Mononuclear cell (primary cell): ENCODE data around the gene TCP11. TPM values are rescaled to one million over a fixed set of nuclear protein-coding genes. Genes with fewer than 3 reads are reported as not detected.

Source experiments
- H3K27me3 ChIP-seq: 2 replicates; pipeline ENCODE4 v1.6.0; 2011; ENCODE audit warnings: low read length, control low read depth; ENCODE audit not compliant: insufficient read depth
- H3K4me1 ChIP-seq: 2 replicates; pipeline ENCODE4 v1.5.1; 2011; ENCODE audit warnings: mild to moderate bottlenecking, low read length, control low read depth; ENCODE audit not compliant: insufficient read depth
- H3K4me3 ChIP-seq: 2 replicates; pipeline ENCODE4 v1.5.1; 2011; ENCODE audit warnings: mild to moderate bottlenecking, low read length, moderate library complexity
- H3K9me3 ChIP-seq: 2 replicates; pipeline ENCODE4 v1.5.1; 2011; ENCODE audit warnings: low read depth, mild to moderate bottlenecking, control low read depth, low read length
- total RNA-seq: library from RNA; depleted of rRNA; stranded (reverse); fragments of >200 nt; gene quantifications from one replicate; pipeline ENCODE4 v1.2.3, GENCODE V29; 2012

Gene TCP11
- total RNA-seq = not detected

DNA sequence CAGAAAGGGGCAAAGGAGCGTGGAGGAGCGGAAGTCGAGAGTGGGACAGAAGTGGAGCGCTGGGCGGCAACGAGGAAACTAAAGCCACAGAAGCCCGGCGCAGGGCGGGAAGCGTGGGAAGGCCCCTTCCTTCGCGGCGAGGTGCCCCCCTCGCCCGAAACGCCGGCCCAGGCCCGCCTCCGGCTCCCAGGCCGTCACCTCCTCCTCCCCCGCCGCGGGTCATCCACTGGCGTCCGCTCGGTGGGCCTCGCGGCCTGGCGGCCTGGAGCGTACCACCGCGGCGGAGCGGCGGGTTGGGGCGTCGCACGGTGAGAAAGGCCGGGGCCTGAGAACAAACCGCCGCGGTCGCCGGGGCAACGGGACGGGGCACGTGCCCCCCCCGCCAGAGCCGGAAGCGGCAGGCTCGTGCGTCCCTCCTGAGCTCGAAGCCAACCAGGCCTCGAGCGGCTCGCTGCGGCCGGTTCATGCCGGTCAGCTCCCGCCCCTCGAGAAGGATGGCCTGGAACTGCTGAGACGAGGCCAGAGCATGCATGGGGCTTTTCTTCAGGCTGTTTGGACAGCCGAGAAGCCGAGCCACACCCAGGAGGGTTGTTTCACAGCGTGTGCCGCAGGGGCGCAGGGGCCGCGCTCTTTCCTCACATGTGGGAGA lies at the start of gene TCP11:
Gene TCP11, minus strand, starts transcription at position 333 of the 649 bp plus-strand sequence. CDS start 469 bp downstream, outside the sequence.
- H3K4me3 ChIP-seq = no peak within 1 kb of the TSS
- H3K4me1 ChIP-seq = peaks cover 18% of the 10 kb centered on the region
- peaks cover 3% of the 10 kb centered on the region for H3K27me3 ChIP-seq
- H3K9me3 ChIP-seq = no peaks in the 10 kb centered on the region

GRCh38 chr6:35190306-35190705 lies 49.2 kb upstream of the TCP11 start:
- no peaks in the 10 kb centered on the region for H3K9me3 ChIP-seq

DNA sequence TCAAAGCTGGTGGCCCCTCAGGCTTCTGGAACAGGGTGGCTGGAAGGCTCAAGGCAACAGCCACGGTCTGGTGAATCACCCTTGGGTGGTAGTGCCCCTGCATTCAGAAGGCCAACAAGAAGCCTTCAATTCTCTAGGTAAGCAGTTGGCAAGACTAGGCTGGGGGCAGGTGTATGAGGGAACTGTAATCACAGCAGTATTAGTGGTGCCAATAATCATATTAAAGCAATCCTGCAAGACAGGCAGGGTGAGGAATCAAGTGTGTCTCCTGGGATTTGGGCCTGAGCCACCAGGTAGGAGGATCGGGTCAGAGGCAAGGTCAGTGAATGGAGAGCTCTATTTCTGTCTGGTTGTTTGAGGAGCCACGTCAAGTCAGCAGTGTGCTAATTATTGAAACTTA lies 47.7 kb upstream of the TCP11 start:
- H3K27me3 ChIP-seq = no peaks in the 10 kb centered on the region
- H3K4me1 ChIP-seq = no peaks in the 10 kb centered on the region
- H3K4me3 ChIP-seq = no peak overlapping the region
- H3K9me3 ChIP-seq = no peaks in the 10 kb centered on the region

More at GRCh38 chr6:35190306-35190705, 49.2 kb upstream of the TCP11 start:
- Histone ChIP-seq H3K4me1 (no peaks in the 10 kb centered on the region), H3K4me3 (no peak overlapping the region), H3K27me3 (no peaks in the 10 kb centered on the region)

DNA sequence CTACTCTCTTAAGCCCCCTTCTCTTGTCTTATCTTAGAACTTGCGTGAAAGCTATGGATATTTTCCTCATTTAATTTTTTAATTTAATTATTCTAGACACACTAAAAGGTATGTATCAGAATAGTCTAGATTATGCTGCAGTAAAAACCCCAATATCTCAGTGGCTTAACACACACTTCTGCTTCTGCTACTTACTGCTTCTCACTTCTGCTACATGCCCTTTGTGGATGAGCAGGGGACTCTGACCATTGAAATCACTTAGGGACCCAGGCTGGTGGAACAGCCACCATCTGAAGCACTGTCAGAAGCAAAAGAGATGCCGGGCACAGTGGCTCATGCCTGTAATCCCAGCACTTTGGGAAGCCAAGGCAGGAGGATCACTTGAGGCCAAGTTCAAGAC lies 45.4 kb upstream of the TCP11 start:
- Histone ChIP-seq H3K4me3 (no peak overlapping the region), H3K9me3 (no peaks in the 10 kb centered on the region), H3K27me3 (peaks cover 5% of the 10 kb centered on the region), H3K4me1 (no peaks in the 10 kb centered on the region)

DNA sequence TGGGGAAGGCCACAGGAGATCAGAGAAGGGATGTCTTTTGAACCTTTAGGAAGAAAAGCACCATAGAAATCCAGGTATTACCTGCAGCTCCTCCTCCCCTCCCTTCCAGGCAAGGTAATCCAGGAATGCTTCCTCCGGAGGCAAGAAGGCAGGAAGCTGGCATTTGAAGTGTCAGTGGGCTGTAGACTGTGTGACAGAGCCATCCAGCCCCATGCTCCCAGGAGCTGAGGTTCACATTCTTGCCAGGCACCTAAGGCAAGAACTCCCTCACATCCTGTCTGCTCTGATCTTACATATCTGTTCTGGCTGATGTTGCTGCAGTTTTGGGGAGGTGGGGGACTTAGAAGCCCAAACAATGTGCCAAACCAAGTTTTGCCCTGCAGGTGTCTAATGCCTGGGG lies 44.8 kb upstream of the TCP11 start:
- Histone ChIP-seq H3K9me3 (no peaks in the 10 kb centered on the region), H3K4me1 (no peaks in the 10 kb centered on the region), H3K4me3 (no peak overlapping the region), H3K27me3 (peaks cover 5% of the 10 kb centered on the region)

DNA sequence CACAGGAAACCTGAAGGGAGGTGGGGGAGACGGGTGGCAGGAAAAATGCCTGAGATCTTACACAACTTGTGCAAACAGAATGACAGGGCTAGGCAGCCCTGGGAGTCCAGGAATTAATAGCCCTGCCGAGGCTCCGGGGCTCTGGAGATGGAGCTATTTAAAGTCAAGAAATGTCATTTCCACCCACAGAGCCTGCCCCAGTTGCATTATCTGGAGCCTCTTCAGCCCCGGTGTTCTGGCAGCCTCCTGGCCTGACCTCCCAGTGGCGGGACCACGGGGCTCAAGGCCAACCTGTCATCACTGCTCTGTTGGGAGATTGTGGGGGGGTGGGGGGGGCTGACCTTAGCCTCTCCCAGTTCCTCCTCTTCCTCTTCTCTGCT lies 44.2 kb upstream of the TCP11 start:
- Histone ChIP-seq H3K9me3 (no peaks in the 10 kb centered on the region), H3K27me3 (peaks cover 5% of the 10 kb centered on the region), H3K4me3 (no peak overlapping the region), H3K4me1 (no peaks in the 10 kb centered on the region)

DNA sequence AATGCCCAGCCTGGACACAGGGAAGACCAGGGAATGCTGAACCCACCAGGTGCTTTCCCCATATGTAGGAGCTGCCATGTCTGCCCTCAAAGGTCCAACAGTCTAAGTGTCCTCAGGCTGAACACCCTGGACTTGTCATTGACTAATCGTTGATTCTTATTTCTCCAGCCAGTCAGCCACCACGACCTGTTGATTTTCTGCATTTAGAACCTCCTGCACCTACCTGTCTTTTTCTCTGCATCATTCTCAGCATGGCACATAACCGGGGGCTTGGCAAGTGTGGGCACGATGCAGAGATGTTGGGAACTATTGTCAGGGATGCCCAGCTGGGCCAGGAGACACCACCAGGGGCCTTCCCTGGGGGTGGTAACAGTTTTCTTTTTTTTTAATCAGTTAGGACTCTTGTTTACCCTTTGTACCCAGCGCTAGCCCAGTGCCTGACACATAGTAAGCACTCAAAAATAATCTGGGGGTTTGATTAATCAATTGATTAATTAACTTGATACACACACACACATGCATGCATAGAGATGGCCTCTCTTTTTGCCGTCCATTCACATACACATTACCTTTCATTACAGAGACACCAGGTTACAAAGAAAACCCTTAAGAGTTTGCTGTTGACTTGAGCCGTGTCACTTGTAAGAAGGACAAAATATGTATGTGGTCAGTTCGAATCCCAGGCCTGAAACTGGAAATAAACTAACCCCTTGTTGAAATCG lies 43.6 kb upstream of the TCP11 start:
- H3K27me3 ChIP-seq = peaks cover 5% of the 10 kb centered on the region
- no peak overlapping the region for H3K4me3 ChIP-seq
- no peaks in the 10 kb centered on the region for H3K9me3 ChIP-seq
- H3K4me1 ChIP-seq = no peaks in the 10 kb centered on the region

DNA sequence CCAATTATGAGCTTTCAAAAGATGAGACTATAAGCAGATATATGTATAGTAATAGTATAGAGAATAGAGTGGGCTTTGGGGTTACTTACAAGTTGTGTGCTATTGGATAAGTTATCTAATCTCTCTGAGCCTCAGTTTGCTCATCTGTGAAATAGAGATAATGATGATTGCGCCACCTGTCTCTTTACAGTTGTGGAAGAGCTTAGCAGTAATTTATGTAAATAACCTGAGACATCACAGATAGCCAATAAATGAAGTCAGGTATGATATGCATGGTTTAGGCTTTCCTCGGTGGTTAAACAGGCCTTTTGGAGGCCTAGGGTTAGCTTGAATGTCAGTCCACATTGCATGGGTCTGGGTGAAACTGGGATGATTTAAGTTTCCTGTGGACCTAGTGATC lies 42.8 kb upstream of the TCP11 start:
- H3K27me3 ChIP-seq = peaks cover 5% of the 10 kb centered on the region
- no peaks in the 10 kb centered on the region for H3K4me1 ChIP-seq
- H3K4me3 ChIP-seq = no peak overlapping the region
- no peaks in the 10 kb centered on the region for H3K9me3 ChIP-seq

- Histone ChIP-seq H3K4me3 (no peak overlapping the region), H3K27me3 (peaks cover 5% of the 10 kb centered on the region), H3K9me3 (no peaks in the 10 kb centered on the region), H3K4me1 (no peaks in the 10 kb centered on the region)
Observed at GRCh38 chr6:35183281-35183680, 42.1 kb upstream of the TCP11 start.

DNA sequence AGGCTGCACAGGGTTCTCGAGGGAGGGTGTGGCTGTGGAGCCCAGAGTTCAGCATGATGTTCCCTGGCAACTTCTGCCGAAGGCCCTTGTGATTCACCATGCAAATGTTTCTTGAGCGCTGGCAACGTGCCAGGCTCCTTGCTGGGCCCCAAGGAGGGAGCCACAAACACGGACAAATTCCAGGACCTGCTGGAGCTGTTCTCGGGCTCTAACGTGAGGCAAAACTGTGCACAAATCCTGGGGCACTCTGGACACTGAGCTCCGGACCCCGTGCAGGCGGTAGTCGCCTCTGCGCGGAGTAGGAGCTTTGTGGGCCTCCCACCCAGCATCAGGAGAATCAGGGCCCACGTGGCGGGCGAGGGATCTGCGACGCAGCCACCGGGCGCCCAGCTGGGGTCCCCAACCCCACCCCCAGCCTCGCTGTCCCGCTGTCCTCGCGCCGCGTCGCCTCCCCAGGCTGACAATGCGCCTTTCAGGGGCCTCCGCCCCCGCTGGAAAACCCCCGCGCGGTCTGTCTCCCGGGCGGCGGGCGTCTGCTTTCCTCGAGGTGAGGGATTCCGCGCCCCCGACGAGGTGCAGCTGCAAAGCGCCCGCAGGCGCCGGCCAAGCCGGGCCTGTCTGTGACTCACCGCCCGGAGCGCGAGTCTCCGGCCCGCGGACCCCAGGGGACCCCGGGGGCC lies 40.9 kb upstream of the TCP11 start:
- H3K4me3 ChIP-seq = no peak overlapping the region
- H3K9me3 ChIP-seq = no peaks in the 10 kb centered on the region
- H3K4me1 ChIP-seq = no peaks in the 10 kb centered on the region
- H3K27me3 ChIP-seq = peaks cover 5% of the 10 kb centered on the region

DNA sequence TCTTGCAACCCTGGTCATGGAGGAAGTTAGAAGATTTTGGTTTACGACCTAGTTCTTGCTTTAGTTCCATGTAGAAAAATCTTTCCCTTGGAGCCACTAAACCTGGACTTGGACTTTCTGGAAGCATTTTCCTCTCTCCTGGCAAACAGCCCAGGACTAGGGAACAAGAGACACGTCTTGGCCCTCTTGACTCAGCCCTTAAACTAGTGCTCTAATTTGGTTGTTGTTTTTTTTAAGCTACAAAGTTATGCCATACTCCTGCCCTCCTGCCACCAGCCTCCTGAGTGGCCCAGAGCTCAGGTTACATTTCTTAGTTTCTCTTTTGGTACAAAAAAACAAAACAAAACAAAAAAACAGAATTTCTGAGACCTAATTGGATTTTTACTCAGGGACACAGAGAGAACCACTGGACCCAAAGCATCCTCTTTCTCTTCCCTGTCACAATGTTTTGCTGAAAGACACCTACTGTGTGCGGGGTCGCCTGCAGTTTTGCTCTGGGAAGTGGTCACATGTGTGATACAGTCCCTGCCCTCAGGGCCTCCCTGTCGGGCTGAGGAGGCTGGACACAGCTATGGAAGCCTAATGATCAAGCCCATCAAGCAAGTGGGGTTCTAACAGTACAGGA lies 40.3 kb upstream of the TCP11 start:
- H3K4me3 ChIP-seq = no peak overlapping the region

GRCh38 chr6:35179901-35180535 lies 38.9 kb upstream of the TCP11 start:
- Histone ChIP-seq H3K27me3 (peaks cover 5% of the 10 kb centered on the region), H3K4me1 (no peaks in the 10 kb centered on the region), H3K4me3 (no peak overlapping the region), H3K9me3 (no peaks in the 10 kb centered on the region)

More for the DNA sequence above, 40.3 kb upstream of the TCP11 start:
- H3K27me3 ChIP-seq = peaks cover 5% of the 10 kb centered on the region
- no peaks in the 10 kb centered on the region for H3K9me3 ChIP-seq
- no peaks in the 10 kb centered on the region for H3K4me1 ChIP-seq

DNA sequence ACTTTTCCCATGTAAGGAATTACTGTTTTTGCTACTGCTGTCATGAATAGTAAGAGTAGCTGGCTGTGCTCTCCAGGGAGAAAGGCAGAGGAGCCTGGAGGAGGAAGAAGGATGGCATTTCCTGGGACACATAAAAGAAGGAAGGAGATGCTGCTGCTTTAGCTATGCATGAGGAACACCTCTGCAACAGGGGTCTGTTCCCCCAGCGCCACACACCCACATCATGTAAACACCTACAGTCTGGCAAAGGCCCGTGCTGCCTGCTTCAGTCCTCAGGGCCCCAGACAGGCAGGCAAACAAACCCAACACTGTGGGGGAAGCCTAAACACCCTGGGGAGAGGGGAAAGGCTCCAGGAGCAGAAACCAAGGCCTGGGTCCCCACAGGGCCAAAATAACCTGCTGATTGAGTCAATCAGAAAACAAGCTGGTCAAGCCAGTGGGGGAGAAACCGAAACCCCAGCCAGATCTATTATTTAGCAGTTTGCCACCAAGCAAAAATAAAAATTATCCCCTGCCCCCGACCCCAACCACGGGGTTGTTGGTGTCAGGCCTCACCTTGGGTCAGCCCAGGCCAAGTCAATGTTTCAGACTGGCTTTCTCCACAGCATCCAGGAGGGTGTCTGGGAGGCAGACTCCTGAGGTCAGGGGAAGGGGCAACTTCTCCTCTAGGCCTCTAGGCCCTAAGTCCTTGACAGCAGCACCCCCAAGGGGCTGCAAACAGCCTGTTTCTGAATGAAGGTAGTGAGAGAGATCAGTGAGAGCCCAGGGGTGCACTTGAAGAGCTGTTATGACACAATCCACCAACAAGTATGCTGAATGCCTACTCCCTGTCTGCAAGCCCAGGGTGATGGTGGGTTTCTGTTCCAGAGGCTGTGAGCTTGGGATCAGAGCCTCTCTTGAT lies 38.0 kb upstream of the TCP11 start:
- no peak overlapping the region for H3K4me3 ChIP-seq
- no peaks in the 10 kb centered on the region for H3K9me3 ChIP-seq
- H3K27me3 ChIP-seq = peaks cover 5% of the 10 kb centered on the region
- H3K4me1 ChIP-seq = no peaks in the 10 kb centered on the region

DNA sequence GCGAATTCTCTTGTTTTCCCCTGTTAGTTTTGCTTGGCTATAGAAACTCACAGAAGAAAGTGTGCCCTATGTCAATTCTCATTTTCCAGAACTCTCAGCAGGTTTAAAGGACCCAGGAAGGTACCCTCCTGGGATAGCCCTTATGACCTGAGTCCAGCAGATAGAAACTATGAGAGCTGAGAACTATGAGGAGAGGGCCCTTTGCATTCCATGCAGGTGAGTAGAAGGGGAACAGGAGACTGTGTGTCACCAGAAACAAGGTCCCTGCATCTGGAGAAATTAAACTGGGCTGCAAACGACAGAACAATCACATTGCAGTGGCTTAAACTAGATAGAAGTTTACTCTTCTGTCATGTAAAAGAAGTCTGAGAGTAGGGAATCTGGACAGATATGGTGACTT lies 36.9 kb upstream of the TCP11 start:
- Histone ChIP-seq H3K4me3 (no peak overlapping the region), H3K9me3 (no peaks in the 10 kb centered on the region), H3K4me1 (no peaks in the 10 kb centered on the region), H3K27me3 (peaks cover 2% of the 10 kb centered on the region)
